HG02840 (cell line): ENCODE data around the gene CARNS1.

Experiments
- ATAC-seq: cut with Tn5 transposase; IDR thresholded peaks from one replicate; pipeline ENCODE4 v1.9.1; 2021; ENCODE audit warnings: mild to moderate bottlenecking, moderate library complexity, moderate number of reproducible peaks; ENCODE audit not compliant: unreplicated experiment, low FRiP score

CARNS1 gene

GRCh38 chr11:67407688-67408163, 7.8 kb upstream of the CARNS1 start:
- ATAC-seq = no peak

- no peak for ATAC-seq
Observed at GRCh38 chr11:67408437-67409200, 6.9 kb upstream of the CARNS1 start.

GRCh38 chr11:67409261-67409666, 6.2 kb upstream of the CARNS1 start:
- no peak for ATAC-seq

- ATAC-seq = no peak
Observed at GRCh38 chr11:67409781-67410368, 5.6 kb upstream of the CARNS1 start.

GRCh38 chr11:67410369-67410831, 5.1 kb upstream of the CARNS1 start:
- ATAC-seq = no peak

GRCh38 chr11:67410984-67411784, 4.3 kb upstream of the CARNS1 start:
- no peak for ATAC-seq

GRCh38 chr11:67411785-67412152, 3.7 kb upstream of the CARNS1 start:
- no peak for ATAC-seq

- ATAC-seq = no peak
Observed at GRCh38 chr11:67412495-67413179, 2.8 kb upstream of the CARNS1 start.

- no peak for ATAC-seq
Observed at GRCh38 chr11:67413266-67413849, 2.1 kb upstream of the CARNS1 start.

- ATAC-seq = no peak
Observed at GRCh38 chr11:67416416-67417335, 1.2 kb downstream of the CARNS1 start.

- no peak for ATAC-seq
Observed at GRCh38 chr11:67417425-67417824, 1.9 kb downstream of the CARNS1 start.

GRCh38 chr11:67418476-67419281, 3.2 kb downstream of the CARNS1 start:
- no peak for ATAC-seq

GRCh38 chr11:67419325-67420049, 4.0 kb downstream of the CARNS1 start:
- no peak for ATAC-seq

GRCh38 chr11:67420147-67420645, 4.7 kb downstream of the CARNS1 start:
- ATAC-seq = no peak

- ATAC-seq = peak; percentile 77
Observed at GRCh38 chr11:67420646-67421429, 5.4 kb downstream of the CARNS1 start.

GRCh38 chr11:67421430-67422031, 6.1 kb downstream of the CARNS1 start:
- ATAC-seq = no peak
